Measurements from ENCODE around the gene JAKMIP3.
"Not testable (repeated sequence)": the region's sequence is repeated elsewhere in the genome, so short reads cannot be mapped to it uniquely, and the experiment has no call there.

The JAKMIP3 gene

DNA sequence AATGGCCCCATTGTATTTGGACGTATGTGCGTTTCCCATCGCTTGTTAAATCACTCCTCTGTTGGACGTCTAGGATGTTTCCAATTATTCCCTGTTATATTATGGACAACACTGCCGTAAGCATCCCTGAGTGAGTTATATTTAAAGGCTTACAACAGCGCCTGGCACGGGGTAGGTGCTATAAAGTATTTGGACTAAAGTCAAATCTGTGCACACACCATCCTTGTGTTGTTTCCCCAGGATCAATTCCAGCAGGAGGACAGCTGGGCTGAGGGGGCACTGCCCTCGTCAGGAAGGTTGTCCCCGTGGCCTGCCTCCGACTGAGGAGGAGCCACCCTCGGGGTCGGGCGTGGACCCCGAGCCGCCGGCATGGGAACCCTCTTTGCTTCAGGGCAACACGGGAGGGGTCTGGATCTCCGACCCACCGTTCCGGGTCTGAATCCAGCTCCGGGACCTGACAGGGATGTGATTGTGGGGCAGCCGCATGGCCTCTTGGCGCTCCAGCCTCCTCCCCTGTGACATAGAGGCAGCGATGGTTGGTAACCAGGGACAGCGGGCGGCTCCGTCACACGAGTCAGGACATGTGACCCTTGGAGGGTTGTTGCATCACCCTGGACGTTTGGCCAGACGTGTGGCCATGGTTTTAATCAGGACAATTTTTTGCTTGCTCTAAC is 1.5 kb upstream of the JAKMIP3 start:
- FAIRE-seq (peak; percentile 20), DNase-seq (ENCODE audit: low spot score) (no peak)

DNA sequence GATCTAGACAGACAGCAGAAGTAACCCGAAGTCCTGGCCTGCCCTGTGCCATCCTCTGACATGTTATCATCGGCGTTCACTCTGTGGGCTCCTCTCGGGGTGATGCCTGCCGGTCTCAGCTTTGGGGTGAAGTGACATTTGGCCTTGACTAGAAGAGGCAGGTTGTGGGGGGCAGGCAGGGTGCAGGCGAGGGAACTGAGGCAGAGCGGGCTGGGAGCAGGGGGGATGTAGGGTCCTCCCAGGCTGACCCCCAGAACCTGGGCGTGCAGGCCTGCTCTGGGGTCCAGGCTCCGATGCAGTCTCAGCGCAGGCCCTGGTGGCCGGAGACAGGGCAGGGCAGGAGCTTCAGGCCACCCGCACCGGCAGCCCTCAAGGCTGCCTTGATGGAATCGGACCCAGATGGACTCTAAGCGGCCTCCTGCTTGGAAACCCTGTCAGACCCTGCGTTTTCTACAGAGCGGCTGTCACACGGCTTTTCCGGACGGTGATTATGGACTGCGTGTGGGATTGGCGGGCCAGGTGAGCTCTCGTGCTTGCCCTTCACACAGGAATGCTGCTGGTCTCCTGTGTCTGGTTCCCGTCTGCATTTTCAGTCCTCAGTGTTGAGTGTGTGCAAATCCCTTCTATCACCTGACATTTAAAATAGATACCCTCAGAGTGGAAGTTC is 842 bp upstream of the JAKMIP3 start:
- DNase-seq (ENCODE audit: low spot score), result no peak
- FAIRE-seq, result no peak

- DNase-seq (ENCODE audit: low spot score), result no peak
- FAIRE-seq, result no peak
Observed at GRCh38 chr10:132066186-132066585, 440 bp downstream of the JAKMIP3 start.

GRCh38 chr10:132066812-132067211 is 1.1 kb downstream of the JAKMIP3 start:
- FAIRE-seq, result no peak
- no peak for DNase-seq (ENCODE audit: low spot score)

DNA sequence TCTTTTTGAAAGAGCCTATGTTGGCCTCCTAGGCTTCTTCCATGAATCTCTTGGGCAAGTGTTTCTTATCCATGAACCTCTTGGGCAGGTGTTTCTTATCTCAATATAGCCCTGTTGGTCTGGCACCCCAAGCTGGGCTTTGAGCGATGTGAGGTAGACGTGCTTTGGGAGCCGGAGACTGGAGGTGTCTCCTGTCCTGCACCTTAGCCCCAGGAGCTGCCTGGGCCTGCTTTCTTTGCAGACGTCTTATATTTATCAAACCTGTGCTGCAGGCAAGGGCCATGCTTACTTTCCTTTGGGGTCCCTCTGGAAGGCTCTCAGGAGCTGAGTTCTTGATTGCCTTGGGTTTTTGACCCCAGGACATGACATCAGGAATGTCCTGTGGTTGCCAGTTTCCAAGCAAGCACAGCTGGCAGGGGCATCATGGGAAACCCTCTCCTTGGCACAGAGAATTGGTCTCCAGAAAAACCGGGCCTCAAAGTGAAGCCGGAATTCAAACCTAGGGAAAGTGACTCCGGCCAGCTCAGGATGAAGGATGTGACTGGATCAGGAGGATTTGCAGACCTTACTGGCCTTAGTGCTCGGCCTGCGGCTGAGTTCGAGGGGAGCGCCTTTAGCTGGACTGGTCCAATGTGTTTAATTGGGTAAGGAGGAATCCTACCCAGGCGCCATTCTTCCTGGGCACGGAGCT is 2.8 kb downstream of the JAKMIP3 start:
- DNase-seq (ENCODE audit: low spot score), result no peak
- FAIRE-seq, result no peak

DNA sequence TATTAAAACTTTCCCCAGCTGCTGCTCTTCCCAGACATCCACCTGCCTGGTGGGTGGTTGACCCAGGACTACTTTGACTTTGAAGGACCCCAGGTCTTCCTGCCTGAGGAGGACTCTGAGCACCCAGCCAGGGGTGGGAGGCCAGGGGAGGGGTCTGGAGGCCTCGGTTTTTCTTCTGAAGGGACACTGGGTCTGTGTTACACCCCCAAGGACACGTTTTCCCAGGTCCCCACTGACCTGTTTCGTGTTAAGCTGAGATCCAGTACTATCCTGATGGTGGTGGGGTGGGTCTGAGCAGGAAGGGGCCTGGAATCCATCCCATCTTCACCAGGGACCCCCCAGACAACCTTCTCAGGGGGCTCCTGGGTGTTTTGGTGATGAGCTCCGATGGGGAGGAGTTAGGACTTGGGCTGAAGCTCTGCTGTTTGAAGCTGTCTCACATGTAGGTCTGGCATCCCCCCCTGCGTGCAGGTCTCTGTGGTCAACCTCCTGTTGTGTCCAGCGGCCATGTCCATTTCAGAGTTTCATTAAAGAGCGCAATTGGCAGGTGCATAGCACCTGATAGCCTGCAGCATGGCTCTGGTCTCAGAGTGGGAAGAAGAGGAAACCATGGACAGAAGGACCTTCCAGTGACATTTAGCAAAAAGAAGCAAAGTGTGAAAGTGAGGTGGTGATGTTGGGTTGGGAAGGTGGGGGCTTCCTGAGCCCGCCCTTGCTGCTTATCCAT is 3.5 kb downstream of the JAKMIP3 start:
- DNase-seq (ENCODE audit: low spot score) (no peak), FAIRE-seq (no peak)

GRCh38 chr10:132069849-132070182 is 4.1 kb downstream of the JAKMIP3 start:
- no peak for FAIRE-seq
- DNase-seq (ENCODE audit: low spot score), result no peak

DNA sequence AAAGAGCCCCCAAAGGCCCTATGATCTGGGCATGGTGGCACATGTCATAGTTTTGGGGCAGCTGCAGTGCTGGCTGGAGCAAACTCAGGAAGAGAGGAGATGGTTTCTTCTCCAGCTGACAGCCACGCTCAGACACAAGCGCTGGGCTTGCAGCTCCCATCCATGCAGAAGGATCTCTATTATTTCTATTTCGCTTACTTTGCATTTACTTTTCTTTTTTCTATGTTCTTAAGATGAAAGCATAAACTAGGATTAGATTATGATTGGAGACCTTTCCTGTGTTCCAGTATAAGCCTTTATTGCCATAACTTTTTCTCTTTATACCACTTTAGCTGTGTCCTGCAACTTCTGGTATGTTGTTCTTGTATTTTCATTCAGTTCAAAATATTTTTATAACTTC is 5.0 kb downstream of the JAKMIP3 start:
- no peak for FAIRE-seq

DNA sequence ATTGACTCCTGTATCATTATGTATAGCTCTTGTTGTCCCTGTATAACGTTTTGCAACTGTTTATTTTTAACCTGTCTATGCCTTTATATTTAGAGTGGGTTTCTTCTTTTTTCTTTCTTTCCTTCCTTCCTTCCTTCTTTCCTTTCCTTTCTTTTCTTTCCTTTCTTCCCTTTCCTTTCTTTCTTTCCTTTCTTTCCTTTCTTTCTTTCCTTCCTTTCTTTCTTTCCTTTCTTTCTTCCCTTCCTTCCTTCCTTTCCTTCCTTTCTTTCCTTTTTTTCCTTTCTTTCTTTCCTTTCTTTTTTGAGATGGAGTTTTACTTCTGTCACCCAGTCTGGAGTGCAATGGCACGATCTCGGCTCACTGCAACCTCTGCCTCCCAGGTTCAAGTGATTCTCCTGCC is 5.9 kb downstream of the JAKMIP3 start:
- FAIRE-seq, result no peak
- no peak for DNase-seq (ENCODE audit: low spot score)

More for the DNA sequence above, 5.0 kb downstream of the JAKMIP3 start:
- no peak for DNase-seq (ENCODE audit: low spot score)

DNA sequence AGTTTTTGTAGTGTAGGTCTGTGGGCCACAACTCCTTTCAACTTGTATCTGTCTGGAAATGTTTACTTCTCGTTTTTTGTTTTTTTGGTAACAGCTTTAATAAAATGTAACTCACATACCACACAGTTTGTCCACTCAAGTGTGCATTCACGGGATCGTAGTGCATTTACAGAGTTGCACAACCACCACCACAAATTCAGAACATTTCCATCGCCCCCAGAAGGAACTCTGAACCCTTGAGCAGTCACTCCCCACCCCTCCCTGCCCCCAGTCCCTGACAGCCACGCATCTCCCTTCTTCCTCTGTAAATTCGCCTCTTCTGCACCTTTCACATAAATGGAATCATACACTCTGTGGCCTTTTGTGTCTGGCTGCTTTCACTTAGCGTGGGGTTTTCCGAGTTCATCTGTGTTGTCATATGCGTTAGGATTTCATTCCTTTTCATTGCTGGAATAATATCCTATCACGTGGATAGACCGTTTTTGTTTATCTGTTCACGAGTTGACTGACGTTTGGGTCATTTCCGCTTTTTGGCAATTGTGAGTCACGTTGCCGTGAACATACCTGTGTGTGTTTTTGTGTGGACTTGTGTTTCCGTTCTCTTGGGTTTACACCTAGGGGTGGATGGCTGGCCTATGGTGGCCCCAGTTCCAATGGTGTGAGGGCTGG is 10.3 kb downstream of the JAKMIP3 start:
- FAIRE-seq (no peak), DNase-seq (ENCODE audit: low spot score) (no peak)

DNA sequence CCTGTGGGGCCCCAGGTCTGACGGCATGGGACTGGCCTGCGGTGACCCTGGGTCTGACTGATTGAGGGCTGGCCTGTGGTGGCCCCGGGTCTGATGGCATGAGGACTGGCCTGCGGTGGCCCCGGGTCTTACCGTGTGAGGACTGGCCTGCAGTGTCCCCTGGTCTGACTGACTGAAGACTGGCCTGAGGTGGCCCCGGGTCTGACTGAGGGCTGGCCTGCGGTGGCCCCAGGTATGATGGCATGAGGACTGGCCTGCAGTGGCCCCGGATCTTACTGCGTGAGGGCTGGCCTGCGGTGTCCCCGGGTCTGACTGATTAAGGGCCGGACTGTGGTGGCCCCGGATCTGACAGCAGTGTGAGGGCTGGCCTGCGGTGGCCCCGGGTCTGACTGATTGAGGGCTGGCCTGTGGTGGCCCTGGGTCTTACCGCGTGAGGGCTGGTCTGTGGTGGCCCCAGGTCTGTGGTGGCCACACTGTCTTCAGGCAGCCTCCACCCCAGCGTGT is 10.9 kb downstream of the JAKMIP3 start:
- no peak for DNase-seq (ENCODE audit: low spot score)
- FAIRE-seq, result no peak

GRCh38 chr10:132077091-132077490 is 11.3 kb downstream of the JAKMIP3 start:
- no peak for FAIRE-seq
- DNase-seq (ENCODE audit: low spot score), result no peak

- FAIRE-seq (no peak), DNase-seq (ENCODE audit: low spot score) (no peak)
Observed at GRCh38 chr10:132078746-132079345, 13.1 kb downstream of the JAKMIP3 start.

GRCh38 chr10:132084384-132084783 is 18.6 kb downstream of the JAKMIP3 start:
- not testable (repeated sequence) for DNase-seq (ENCODE audit: low spot score); FAIRE-seq

DNA sequence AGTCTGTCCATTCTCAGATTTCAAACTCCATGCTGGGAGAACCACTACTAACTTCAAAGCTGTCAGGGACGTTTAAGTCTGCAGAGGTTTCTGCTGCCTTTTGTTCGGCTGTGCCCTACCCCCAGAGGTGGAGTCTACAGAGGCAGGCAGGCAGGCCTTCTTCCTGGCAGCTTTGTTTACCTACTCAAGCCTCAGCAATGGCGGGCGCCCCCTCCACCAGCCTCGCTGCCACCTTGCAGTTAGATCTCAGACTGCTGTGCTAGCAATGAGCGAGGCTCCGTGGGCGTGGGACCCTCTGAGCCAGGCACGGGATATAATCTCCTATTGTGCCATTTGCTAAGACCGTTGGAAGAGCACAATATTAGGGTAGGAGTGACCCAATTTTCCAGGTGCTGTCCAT is 27.5 kb downstream of the JAKMIP3 start:
- not testable (repeated sequence) for FAIRE-seq; DNase-seq (ENCODE audit: low spot score)

- FAIRE-seq, result no peak
Observed at GRCh38 chr10:132094581-132095234, 29.0 kb downstream of the JAKMIP3 start.

GRCh38 chr10:132095403-132096113 is 29.8 kb downstream of the JAKMIP3 start:
- FAIRE-seq (no peak), DNase-seq (ENCODE audit: low spot score) (no peak)

More at GRCh38 chr10:132094581-132095234, 29.0 kb downstream of the JAKMIP3 start:
- DNase-seq (ENCODE audit: low spot score), result no peak

DNA sequence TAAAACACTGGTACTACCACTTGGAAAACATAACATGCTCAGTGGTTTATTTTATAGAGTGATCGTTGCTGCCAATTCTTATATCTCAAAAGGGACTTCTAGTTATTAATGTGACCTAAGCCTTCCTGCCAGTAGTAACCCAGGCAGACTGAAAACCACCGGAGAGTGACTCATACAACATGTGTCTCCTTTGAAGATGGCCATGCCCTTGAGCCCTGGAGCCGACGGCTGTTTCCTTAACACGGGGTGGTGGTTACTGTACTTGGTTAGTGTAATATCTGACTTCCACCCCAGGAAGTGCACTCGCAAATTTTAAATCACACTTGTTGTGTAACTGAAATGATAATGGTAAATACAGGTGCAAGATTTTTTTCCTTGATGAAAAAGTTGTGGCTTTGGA is 30.5 kb downstream of the JAKMIP3 start:
- FAIRE-seq (no peak), DNase-seq (ENCODE audit: low spot score) (peak; percentile 83)

- DNase-seq (ENCODE audit: low spot score) (no peak), FAIRE-seq (no peak)
Observed at GRCh38 chr10:132096863-132097478, 31.2 kb downstream of the JAKMIP3 start.
